ENCODE results near the gene P2RX3. TPM values are rescaled to one million over a fixed set of nuclear protein-coding genes. Genes with fewer than 3 reads are reported as not detected.
A peak's percentile ranks its signal among the peaks of the same experiment; 100 is the strongest.

The P2RX3 gene
- total RNA-seq, 1 donor from 2014 or later = 0.23 TPM

DNA sequence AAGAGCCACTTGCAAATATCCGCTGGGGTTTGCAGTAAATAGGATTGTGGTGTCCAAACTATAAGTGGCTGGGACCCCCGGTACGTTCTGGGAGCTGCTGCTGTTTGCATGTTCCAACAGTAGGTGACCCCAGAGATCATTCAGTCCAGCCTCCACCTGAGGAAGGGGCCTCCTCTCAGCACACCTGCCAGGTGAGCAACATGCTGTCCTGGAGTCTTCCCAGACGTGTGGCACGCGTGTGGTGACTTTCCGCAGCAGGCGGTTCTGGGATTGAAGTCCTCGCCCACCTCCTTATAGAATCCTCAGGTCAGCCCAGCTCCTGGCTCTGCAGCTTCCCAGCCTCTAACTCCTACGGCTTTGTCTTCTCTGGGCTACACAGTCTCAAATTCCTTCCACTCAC is 6.7 kb downstream of the P2RX3 start:
- H3K9me3 Mint-ChIP-seq (ENCODE audit: unreplicated experiment) = no peaks in the 10 kb centered on the region
- H3K27ac Mint-ChIP-seq (ENCODE audit: unreplicated experiment) = no peak overlapping the region
- peaks cover 8% of the 10 kb centered on the region for H3K4me1 Mint-ChIP-seq (ENCODE audit: unreplicated experiment)
- no peaks in the 10 kb centered on the region for H3K36me3 Mint-ChIP-seq (ENCODE audit: low read depth, unreplicated experiment)
- TF ChIP-seq, protein P1, sequence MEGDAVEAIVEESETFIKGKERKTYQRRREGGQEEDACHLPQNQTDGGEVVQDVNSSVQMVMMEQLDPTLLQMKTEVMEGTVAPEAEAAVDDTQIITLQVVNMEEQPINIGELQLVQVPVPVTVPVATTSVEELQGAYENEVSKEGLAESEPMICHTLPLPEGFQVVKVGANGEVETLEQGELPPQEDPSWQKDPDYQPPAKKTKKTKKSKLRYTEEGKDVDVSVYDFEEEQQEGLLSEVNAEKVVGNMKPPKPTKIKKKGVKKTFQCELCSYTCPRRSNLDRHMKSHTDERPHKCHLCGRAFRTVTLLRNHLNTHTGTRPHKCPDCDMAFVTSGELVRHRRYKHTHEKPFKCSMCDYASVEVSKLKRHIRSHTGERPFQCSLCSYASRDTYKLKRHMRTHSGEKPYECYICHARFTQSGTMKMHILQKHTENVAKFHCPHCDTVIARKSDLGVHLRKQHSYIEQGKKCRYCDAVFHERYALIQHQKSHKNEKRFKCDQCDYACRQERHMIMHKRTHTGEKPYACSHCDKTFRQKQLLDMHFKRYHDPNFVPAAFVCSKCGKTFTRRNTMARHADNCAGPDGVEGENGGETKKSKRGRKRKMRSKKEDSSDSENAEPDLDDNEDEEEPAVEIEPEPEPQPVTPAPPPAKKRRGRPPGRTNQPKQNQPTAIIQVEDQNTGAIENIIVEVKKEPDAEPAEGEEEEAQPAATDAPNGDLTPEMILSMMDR (IDR thresholded peaks at IDR 0.05; ENCODE audit: unreplicated experiment) = no peak
- H3K4me3 Mint-ChIP-seq (ENCODE audit: unreplicated experiment) = no peak overlapping the region
- DNase-seq (ENCODE audit: low spot score) = no peak
- peaks cover 5% of the 10 kb centered on the region for H3K27me3 Mint-ChIP-seq (ENCODE audit: unreplicated experiment)

DNA sequence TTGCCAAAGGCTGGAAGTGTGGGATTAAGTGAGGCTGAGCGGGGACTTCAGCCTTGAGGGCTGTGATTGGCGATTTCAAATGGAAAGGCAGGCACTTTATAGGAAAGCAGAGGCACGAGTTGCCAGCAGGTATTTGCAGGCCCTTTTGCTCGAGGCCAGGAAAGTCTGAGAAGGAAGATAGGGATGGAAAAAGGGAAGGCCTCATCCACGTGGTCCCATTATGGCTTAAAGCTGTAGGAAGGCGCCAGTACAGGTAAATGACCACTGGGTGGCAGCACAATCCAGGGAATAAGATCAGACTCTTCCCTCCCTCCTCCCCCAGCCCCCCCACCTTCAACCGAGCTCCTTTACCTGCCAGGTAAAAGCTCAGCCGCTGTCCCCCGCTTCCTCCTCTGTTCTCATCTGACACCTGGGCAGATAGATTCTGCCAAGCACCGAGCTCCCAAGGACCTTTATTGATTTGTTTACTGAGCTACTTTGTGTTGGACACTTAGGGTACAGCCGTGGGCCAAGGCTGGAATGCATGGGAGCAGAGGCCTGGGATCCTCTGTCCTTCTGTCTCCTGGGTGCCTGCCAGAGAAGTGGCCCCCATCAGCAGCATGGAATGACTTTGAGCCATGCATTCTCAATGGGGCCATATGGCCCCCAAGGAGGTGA is 7.5 kb downstream of the P2RX3 start:
- Mint-ChIP-seq H3K36me3 (ENCODE audit: low read depth, unreplicated experiment) (no peaks in the 10 kb centered on the region), H3K9me3 (ENCODE audit: unreplicated experiment) (no peaks in the 10 kb centered on the region), H3K27ac (ENCODE audit: unreplicated experiment) (no peak overlapping the region), H3K27me3 (ENCODE audit: unreplicated experiment) (peaks cover 5% of the 10 kb centered on the region), H3K4me1 (ENCODE audit: unreplicated experiment) (no peaks in the 10 kb centered on the region), H3K4me3 (ENCODE audit: unreplicated experiment) (no peak overlapping the region)
- peak; percentile 70 for DNase-seq (ENCODE audit: low spot score)
- TF ChIP-seq, protein P1 (IDR thresholded peaks at IDR 0.05; ENCODE audit: unreplicated experiment) = peak; percentile 73

DNA sequence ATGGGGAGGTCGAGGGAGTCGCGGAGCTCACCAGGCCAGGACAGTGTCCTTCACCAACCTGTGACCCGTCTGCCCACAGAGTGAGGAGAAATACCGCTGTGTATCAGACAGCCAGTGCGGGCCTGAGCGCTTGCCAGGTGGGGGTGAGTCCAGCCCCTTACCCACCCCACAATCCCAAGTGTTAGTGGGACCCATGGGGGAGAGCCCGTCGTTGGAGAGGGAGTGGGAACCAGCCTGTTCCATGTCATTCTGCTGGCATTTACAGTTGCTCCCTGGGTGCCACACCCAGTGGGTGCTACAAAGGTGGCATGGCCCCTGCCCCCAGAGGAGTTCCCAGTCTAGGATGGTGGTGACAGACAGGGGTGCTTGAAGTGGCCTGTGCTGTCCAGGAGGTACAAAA is 9.2 kb downstream of the P2RX3 start:
- Mint-ChIP-seq H3K9me3 (ENCODE audit: unreplicated experiment) (no peaks in the 10 kb centered on the region), H3K36me3 (ENCODE audit: low read depth, unreplicated experiment) (no peaks in the 10 kb centered on the region), H3K4me1 (ENCODE audit: unreplicated experiment) (no peaks in the 10 kb centered on the region), H3K27ac (ENCODE audit: unreplicated experiment) (no peak overlapping the region), H3K27me3 (ENCODE audit: unreplicated experiment) (peaks cover 5% of the 10 kb centered on the region), H3K4me3 (ENCODE audit: unreplicated experiment) (no peak overlapping the region)
- DNase-seq (ENCODE audit: low spot score) = no peak
- TF ChIP-seq, protein P1 (IDR thresholded peaks at IDR 0.05; ENCODE audit: unreplicated experiment) = no peak

DNA sequence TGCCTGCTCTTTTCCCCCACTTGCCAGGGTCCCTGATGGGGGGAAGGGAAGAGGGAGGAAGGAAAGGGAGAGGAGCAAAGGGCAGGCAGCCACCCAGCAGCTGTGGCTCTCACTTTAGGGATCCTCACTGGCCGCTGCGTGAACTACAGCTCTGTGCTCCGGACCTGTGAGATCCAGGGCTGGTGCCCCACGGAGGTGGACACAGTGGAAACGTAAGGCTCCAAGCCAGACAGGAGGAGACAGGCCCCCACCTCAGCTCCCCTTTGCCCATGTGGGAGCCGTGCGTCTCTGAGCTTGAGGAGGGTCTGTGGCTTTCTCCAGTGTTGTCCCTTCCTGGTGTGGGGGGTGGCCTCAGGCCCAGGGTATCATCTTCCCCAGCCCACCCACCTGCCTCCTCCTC is 9.9 kb downstream of the P2RX3 start:
- Mint-ChIP-seq H3K27me3 (ENCODE audit: unreplicated experiment) (peaks cover 5% of the 10 kb centered on the region), H3K36me3 (ENCODE audit: low read depth, unreplicated experiment) (no peaks in the 10 kb centered on the region), H3K9me3 (ENCODE audit: unreplicated experiment) (no peaks in the 10 kb centered on the region), H3K4me3 (ENCODE audit: unreplicated experiment) (no peak overlapping the region), H3K27ac (ENCODE audit: unreplicated experiment) (no peak overlapping the region), H3K4me1 (ENCODE audit: unreplicated experiment) (no peaks in the 10 kb centered on the region)
- TF ChIP-seq, protein P1 (IDR thresholded peaks at IDR 0.05; ENCODE audit: unreplicated experiment) = no peak
- DNase-seq (ENCODE audit: low spot score) = no peak

DNA sequence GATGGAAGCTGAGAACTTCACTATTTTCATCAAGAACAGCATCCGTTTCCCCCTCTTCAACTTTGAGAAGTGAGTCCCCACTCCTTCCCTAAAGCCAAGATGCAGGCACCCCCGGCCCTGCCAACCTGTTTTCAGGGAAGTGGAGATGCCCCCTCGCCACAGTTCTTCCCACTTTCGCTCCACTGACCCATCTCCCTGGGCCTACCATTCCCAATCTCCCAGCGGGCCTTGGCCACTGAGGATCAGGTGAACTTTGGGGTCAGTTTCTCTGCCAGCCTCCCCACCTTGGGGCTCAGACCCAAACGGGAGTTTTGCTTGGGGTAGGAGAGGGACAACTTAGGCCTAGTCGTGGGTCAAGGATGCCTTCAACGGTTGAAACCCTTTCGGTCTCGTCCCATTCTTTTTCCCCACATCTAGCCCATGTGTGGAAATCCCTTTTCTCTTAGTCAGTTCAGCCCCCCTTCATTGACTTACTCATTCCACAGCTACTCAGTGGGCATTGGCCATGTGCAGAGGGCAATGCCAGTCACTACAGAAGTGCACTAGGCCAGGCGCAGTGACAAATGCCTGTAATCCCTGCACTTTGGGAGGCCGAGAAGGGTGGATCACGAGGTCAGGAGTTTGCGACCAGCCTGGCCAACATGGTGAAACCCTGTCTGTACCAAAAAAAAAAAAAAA is 10.6 kb downstream of the P2RX3 start:
- H3K9me3 Mint-ChIP-seq (ENCODE audit: unreplicated experiment) = no peaks in the 10 kb centered on the region
- H3K4me3 Mint-ChIP-seq (ENCODE audit: unreplicated experiment) = no peak overlapping the region
- no peak overlapping the region for H3K27ac Mint-ChIP-seq (ENCODE audit: unreplicated experiment)
- TF ChIP-seq, protein P1 (IDR thresholded peaks at IDR 0.05; ENCODE audit: unreplicated experiment) = no peak
- no peaks in the 10 kb centered on the region for H3K36me3 Mint-ChIP-seq (ENCODE audit: low read depth, unreplicated experiment)
- DNase-seq (ENCODE audit: low spot score) = no peak
- peaks cover 7% of the 10 kb centered on the region for H3K27me3 Mint-ChIP-seq (ENCODE audit: unreplicated experiment)
- no peaks in the 10 kb centered on the region for H3K4me1 Mint-ChIP-seq (ENCODE audit: unreplicated experiment)
